ENCODE results near the gene MEGF9.

The MEGF9 gene

GRCh38 chr9:120608421-120608820, 105.8 kb downstream of the MEGF9 start:
- H3K9me2 ChIP-seq (replicated peaks; ENCODE audit: insufficient read depth, low read length): no peaks in the 10 kb centered on the region
- H3K27ac ChIP-seq (ENCODE audit: low read depth, low read length): no peak overlapping the region
- no peaks in the 10 kb centered on the region for H3K9me3 ChIP-seq (ENCODE audit: insufficient read depth, low read length)
- H3K79me2 ChIP-seq (ENCODE audit: insufficient read depth, low read length): no peaks in the 10 kb centered on the region
- no peaks in the 10 kb centered on the region for H3K36me3 ChIP-seq (ENCODE audit: low read length)
- no peak overlapping the region for H3K9ac ChIP-seq (ENCODE audit: low read length)
- H3K27me3 ChIP-seq (ENCODE audit: low read length): no peaks in the 10 kb centered on the region
- H4K20me1 ChIP-seq (ENCODE audit: low read depth, low read length): no peaks in the 10 kb centered on the region
- H2AFZ ChIP-seq (ENCODE audit: low read depth, low read length, severe bottlenecking): no peak overlapping the region
- no peaks in the 10 kb centered on the region for H3F3A ChIP-seq (ENCODE audit: insufficient read depth)
- no peak overlapping the region for H3K4me3 ChIP-seq (ENCODE audit: insufficient read depth, low read length, poor library complexity, severe bottlenecking)
- no peak overlapping the region for H3K4me2 ChIP-seq (ENCODE audit: low read depth, low read length, poor library complexity, severe bottlenecking)
- TF ChIP-seq EZH2phosphoT487 (conservative IDR thresholded peaks at IDR 0.05; ENCODE audit: low read length) (no peak), CTCF (IDR thresholded peaks at IDR 0.05; ENCODE audit: insufficient read depth, low read length, poor library complexity, severe bottlenecking) (no peak)

- no peaks in the 10 kb centered on the region for H3K27me3 ChIP-seq (ENCODE audit: low read length)
- H3K79me2 ChIP-seq (ENCODE audit: insufficient read depth, low read length): no peaks in the 10 kb centered on the region
- H3K27ac ChIP-seq (ENCODE audit: low read depth, low read length): no peak overlapping the region
- H3F3A ChIP-seq (ENCODE audit: insufficient read depth): no peaks in the 10 kb centered on the region
- no peaks in the 10 kb centered on the region for H4K20me1 ChIP-seq (ENCODE audit: low read depth, low read length)
- H3K9ac ChIP-seq (ENCODE audit: low read length): no peak overlapping the region
- no peaks in the 10 kb centered on the region for H3K9me2 ChIP-seq (replicated peaks; ENCODE audit: insufficient read depth, low read length)
- H3K36me3 ChIP-seq (ENCODE audit: low read length): no peaks in the 10 kb centered on the region
- no peak overlapping the region for H3K4me2 ChIP-seq (ENCODE audit: low read depth, low read length, poor library complexity, severe bottlenecking)
- no peak overlapping the region for H2AFZ ChIP-seq (ENCODE audit: low read depth, low read length, severe bottlenecking)
- H3K9me3 ChIP-seq (ENCODE audit: insufficient read depth, low read length): no peaks in the 10 kb centered on the region
- no peak for TF ChIP-seq CTCF (IDR thresholded peaks at IDR 0.05; ENCODE audit: insufficient read depth, low read length, poor library complexity, severe bottlenecking)
- no peak for TF ChIP-seq EZH2phosphoT487 (conservative IDR thresholded peaks at IDR 0.05; ENCODE audit: low read length)
- no peak overlapping the region for H3K4me3 ChIP-seq (ENCODE audit: insufficient read depth, low read length, poor library complexity, severe bottlenecking)
Measured at GRCh38 chr9:120603591-120603990, 110.7 kb downstream of the MEGF9 start.

- Histone ChIP-seq H3K36me3 (ENCODE audit: low read length) (no peaks in the 10 kb centered on the region), H3K9me2 (replicated peaks; ENCODE audit: insufficient read depth, low read length) (no peaks in the 10 kb centered on the region)
- TF ChIP-seq CTCF (IDR thresholded peaks at IDR 0.05; ENCODE audit: insufficient read depth, low read length, poor library complexity, severe bottlenecking) (no peak), EZH2phosphoT487 (conservative IDR thresholded peaks at IDR 0.05; ENCODE audit: low read length) (no peak)
Measured at GRCh38 chr9:120603010-120603409, 111.3 kb downstream of the MEGF9 start.

GRCh38 chr9:120593955-120594277, 120.4 kb downstream of the MEGF9 start:
- H3K9ac ChIP-seq (ENCODE audit: low read length): no peak overlapping the region
- H3K9me3 ChIP-seq (ENCODE audit: insufficient read depth, low read length): no peaks in the 10 kb centered on the region
- no peak overlapping the region for H3K27ac ChIP-seq (ENCODE audit: low read depth, low read length)
- no peaks in the 10 kb centered on the region for H4K20me1 ChIP-seq (ENCODE audit: low read depth, low read length)
- H3K4me2 ChIP-seq (ENCODE audit: low read depth, low read length, poor library complexity, severe bottlenecking): no peak overlapping the region
- H3K9me2 ChIP-seq (replicated peaks; ENCODE audit: insufficient read depth, low read length): no peaks in the 10 kb centered on the region
- no peaks in the 10 kb centered on the region for H3K36me3 ChIP-seq (ENCODE audit: low read length)
- no peaks in the 10 kb centered on the region for H3K27me3 ChIP-seq (ENCODE audit: low read length)
- TF ChIP-seq CTCF (IDR thresholded peaks at IDR 0.05; ENCODE audit: insufficient read depth, low read length, poor library complexity, severe bottlenecking): no peak
- no peak for TF ChIP-seq EZH2phosphoT487 (conservative IDR thresholded peaks at IDR 0.05; ENCODE audit: low read length)
- no peaks in the 10 kb centered on the region for H3K79me2 ChIP-seq (ENCODE audit: insufficient read depth, low read length)
- no peak overlapping the region for H2AFZ ChIP-seq (ENCODE audit: low read depth, low read length, severe bottlenecking)
- no peak overlapping the region for H3K4me3 ChIP-seq (ENCODE audit: insufficient read depth, low read length, poor library complexity, severe bottlenecking)
- H3F3A ChIP-seq (ENCODE audit: insufficient read depth): no peaks in the 10 kb centered on the region

More at GRCh38 chr9:120603010-120603409, 111.3 kb downstream of the MEGF9 start:
- H2AFZ ChIP-seq (ENCODE audit: low read depth, low read length, severe bottlenecking): no peak overlapping the region
- H3K79me2 ChIP-seq (ENCODE audit: insufficient read depth, low read length): no peaks in the 10 kb centered on the region
- H4K20me1 ChIP-seq (ENCODE audit: low read depth, low read length): no peaks in the 10 kb centered on the region
- H3K27me3 ChIP-seq (ENCODE audit: low read length): no peaks in the 10 kb centered on the region
- H3K9ac ChIP-seq (ENCODE audit: low read length): no peak overlapping the region
- no peaks in the 10 kb centered on the region for H3F3A ChIP-seq (ENCODE audit: insufficient read depth)
- H3K9me3 ChIP-seq (ENCODE audit: insufficient read depth, low read length): no peaks in the 10 kb centered on the region
- H3K4me3 ChIP-seq (ENCODE audit: insufficient read depth, low read length, poor library complexity, severe bottlenecking): no peak overlapping the region
- H3K4me2 ChIP-seq (ENCODE audit: low read depth, low read length, poor library complexity, severe bottlenecking): no peak overlapping the region
- H3K27ac ChIP-seq (ENCODE audit: low read depth, low read length): no peak overlapping the region

Data from SU-DHL-6 (cell line).